Smooth muscle cell (in vitro differentiated cells): ENCODE results near the gene SLITRK1. TPM values are rescaled to one million over a fixed set of nuclear protein-coding genes. Genes with fewer than 3 reads are reported as not detected.

Source experiments
- DNase-seq: peaks from one replicate; lab custom pipeline; 2025; ENCODE audit not compliant: unreplicated experiment; lab: John Stamatoyannopoulos, UW
- H2AFZ ChIP-seq: fragments of 200-600 bp; sonication (generic); 2 replicates; pipeline ENCODE4 v1.6.0; 2016; ENCODE audit warnings: antibody characterized with exemption, low read depth, mild to moderate bottlenecking
- H3F3A ChIP-seq: fragments of 200-600 bp; sonication (generic); 2 replicates; pipeline ENCODE4 v1.6.0; 2017; ENCODE audit warnings: antibody characterized with exemption, low read depth
- H3K27ac ChIP-seq: fragments of 200-600 bp; sonication (generic); 2 replicates; pipeline ENCODE4 v1.5.1; 2016; ENCODE audit warnings: low read depth, mild to moderate bottlenecking
- H3K27me3 ChIP-seq: fragments of 200-600 bp; sonication (generic); 2 replicates; pipeline ENCODE4 v1.6.1; 2016; ENCODE audit warnings: low read depth, mild to moderate bottlenecking
- H3K36me3 ChIP-seq: fragments of 200-600 bp; sonication (generic); 2 replicates; pipeline ENCODE4 v1.5.1; 2016; ENCODE audit warnings: low read depth
- H3K4me1 ChIP-seq: fragments of 200-600 bp; sonication (generic); 2 replicates; pipeline ENCODE4 v1.5.1; 2016; ENCODE audit warnings: low read depth
- H3K4me2 ChIP-seq: fragments of 200-600 bp; sonication (generic); 2 replicates; pipeline ENCODE4 v1.6.0; 2016; ENCODE audit warnings: mild to moderate bottlenecking
- H3K4me3 ChIP-seq: fragments of 200-600 bp; sonication (generic); 2 replicates; pipeline ENCODE4 v1.5.1; 2016; ENCODE audit warnings: mild to moderate bottlenecking
- H3K79me2 ChIP-seq: fragments of 200-600 bp; sonication (generic); 2 replicates; pipeline ENCODE4 v1.6.0; 2016; ENCODE audit warnings: low read depth, mild to moderate bottlenecking
- H3K9ac ChIP-seq: fragments of 200-600 bp; sonication (generic); 2 replicates; pipeline ENCODE4 v1.6.0; 2016; ENCODE audit warnings: low read depth
- H3K9me3 ChIP-seq: fragments of 200-600 bp; sonication (generic); replicated peaks from 2 replicates; pipeline ENCODE4 v1.5.1; 2016; ENCODE audit warnings: low read depth
- H4K20me1 ChIP-seq: fragments of 200-600 bp; sonication (generic); 2 replicates; pipeline ENCODE4 v1.6.0; 2016; ENCODE audit warnings: low read depth
- WGBS: methylation state at CpG from one replicate; pipeline ENCODE4 v1.1.7; 2016; ENCODE audit warnings: low lambda C conversion rate; 5-methylcytosine and 5-hydroxymethylcytosine counted together
- polyA plus RNA-seq: library from polyadenylated mRNA; unstranded; fragments of >200 nt; fragmentation: Nextera tagmentation; extraction: Ambion mirVana; gene quantifications from 2 replicates; pipeline ENCODE4 v1.2.1, GENCODE V29; 2016
- total RNA-seq: library from RNA; depleted of rRNA; stranded (reverse); fragments of >200 nt; gene quantifications from 2 replicates; pipeline ENCODE4 v1.2.3, GENCODE V29; 2014
- TF ChIP-seq, protein P1 (sequence below): fragments of 200-600 bp; sonication (generic); IDR thresholded peaks from 2 replicates; pipeline ENCODE4 v1.5.1; 2017; ENCODE audit warnings: borderline replicate concordance, mild to moderate bottlenecking, antibody characterized with exemption; ENCODE audit not compliant: insufficient read depth, poor library complexity, severe bottlenecking

Gene SLITRK1
- total and polyA plus RNA-seq, 2 experiments from 2014 or later: not detected

DNA sequence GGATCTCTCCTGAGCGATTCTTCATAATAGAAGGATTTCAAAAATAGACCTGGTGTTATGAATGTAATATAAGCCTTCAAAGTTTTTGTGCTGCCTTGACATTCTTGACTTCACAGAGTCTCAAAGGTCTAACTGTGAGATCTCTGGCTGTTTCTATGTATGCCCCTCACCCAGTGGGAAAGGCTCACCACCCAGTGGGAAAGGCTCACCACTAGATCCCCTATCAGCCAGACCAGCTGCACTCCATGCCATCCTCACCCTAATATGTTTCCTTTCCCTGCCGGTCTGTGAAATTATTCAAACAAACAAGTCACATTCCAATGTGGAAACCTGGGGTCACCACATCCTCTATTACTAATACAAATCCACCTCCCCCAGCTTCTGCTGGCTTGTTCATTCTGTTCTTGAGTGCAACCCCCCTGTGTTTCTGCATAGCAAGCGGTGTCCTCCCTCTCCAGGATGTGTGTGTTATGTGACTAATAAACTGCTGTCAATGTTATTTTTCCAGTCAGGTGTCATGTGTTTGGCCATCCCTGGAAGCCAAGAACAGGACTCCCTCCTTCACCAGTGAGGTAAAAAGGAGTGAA is 13.8 kb upstream of the SLITRK1 start:
- Histone ChIP-seq H3K36me3 (no peaks in the 10 kb centered on the region), H3K9me3 (no peaks in the 10 kb centered on the region), H3K4me3 (no peak overlapping the region), H3K79me2 (no peaks in the 10 kb centered on the region), H3K27me3 (no peaks in the 10 kb centered on the region), H3F3A (no peaks in the 10 kb centered on the region), H3K27ac (no peak overlapping the region), H3K4me2 (no peak overlapping the region), H2AFZ (no peak overlapping the region), H3K9ac (no peak overlapping the region), H4K20me1 (no peaks in the 10 kb centered on the region), H3K4me1 (no peaks in the 10 kb centered on the region)
- no peak for DNase-seq
- TF ChIP-seq, protein P1, sequence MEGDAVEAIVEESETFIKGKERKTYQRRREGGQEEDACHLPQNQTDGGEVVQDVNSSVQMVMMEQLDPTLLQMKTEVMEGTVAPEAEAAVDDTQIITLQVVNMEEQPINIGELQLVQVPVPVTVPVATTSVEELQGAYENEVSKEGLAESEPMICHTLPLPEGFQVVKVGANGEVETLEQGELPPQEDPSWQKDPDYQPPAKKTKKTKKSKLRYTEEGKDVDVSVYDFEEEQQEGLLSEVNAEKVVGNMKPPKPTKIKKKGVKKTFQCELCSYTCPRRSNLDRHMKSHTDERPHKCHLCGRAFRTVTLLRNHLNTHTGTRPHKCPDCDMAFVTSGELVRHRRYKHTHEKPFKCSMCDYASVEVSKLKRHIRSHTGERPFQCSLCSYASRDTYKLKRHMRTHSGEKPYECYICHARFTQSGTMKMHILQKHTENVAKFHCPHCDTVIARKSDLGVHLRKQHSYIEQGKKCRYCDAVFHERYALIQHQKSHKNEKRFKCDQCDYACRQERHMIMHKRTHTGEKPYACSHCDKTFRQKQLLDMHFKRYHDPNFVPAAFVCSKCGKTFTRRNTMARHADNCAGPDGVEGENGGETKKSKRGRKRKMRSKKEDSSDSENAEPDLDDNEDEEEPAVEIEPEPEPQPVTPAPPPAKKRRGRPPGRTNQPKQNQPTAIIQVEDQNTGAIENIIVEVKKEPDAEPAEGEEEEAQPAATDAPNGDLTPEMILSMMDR: no peak
- 86% methylated on average over 3 of the region's 3 CpGs for WGBS

DNA sequence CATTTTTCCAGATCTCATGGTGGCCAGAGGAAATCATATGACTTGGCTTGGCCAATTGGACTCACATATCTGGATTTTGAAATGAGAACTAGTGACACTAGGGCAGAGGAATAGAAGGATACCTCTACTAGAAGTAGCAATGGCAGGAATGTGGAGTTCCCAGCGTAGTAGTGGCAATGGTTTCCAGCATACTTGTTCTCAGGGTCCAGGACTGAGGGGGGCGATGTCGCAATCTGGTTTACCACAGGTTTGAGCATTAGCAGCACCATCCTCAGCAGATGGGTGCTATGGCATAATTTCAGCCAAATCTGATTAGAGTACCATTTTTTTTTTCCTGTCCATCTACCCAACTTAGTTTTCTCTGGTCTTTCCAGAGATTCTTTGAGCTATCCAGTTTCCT is 8.1 kb upstream of the SLITRK1 start:
- WGBS: 94% methylated on average over 3 of the region's 3 CpGs
- Histone ChIP-seq H3K27me3 (peaks cover 2% of the 10 kb centered on the region), H3K9ac (no peak overlapping the region)

DNA sequence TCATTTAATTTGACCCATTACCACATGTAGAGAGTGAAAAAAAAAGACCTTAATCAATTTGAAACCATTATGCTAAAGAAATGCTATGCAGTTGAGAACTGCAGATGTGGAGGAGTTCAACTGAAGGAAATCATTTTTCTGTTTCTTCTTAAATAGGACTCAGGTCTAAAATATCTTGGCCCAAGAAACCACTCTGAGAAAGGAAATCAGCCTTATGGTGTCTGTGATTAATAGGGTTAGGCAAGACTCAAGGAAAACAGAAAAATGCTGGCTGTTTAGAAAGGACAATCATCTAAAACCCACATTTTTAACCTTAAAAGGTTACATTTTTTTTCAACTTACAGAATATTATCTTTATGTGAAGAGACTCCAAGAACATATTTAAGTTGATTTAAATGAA is 1.9 kb upstream of the SLITRK1 start:
- TF ChIP-seq, protein P1: no peak
- Histone ChIP-seq H3K36me3 (no peaks in the 10 kb centered on the region), H3F3A (no peaks in the 10 kb centered on the region), H3K4me2 (no peak overlapping the region), H3K4me1 (peaks cover 23% of the 10 kb centered on the region), H2AFZ (no peak overlapping the region), H3K9me3 (no peaks in the 10 kb centered on the region), H3K4me3 (no peak overlapping the region), H3K27ac (no peak overlapping the region), H3K9ac (no peak overlapping the region), H3K27me3 (peaks cover 64% of the 10 kb centered on the region), H3K79me2 (no peaks in the 10 kb centered on the region), H4K20me1 (no peaks in the 10 kb centered on the region)
- DNase-seq: no peak

More for the DNA sequence above, 8.1 kb upstream of the SLITRK1 start:
- no peaks in the 10 kb centered on the region for H4K20me1 ChIP-seq
- H3K79me2 ChIP-seq: no peaks in the 10 kb centered on the region
- no peaks in the 10 kb centered on the region for H3K36me3 ChIP-seq
- no peak overlapping the region for H3K27ac ChIP-seq
- no peak overlapping the region for H3K4me3 ChIP-seq
- no peaks in the 10 kb centered on the region for H3K9me3 ChIP-seq
- no peak overlapping the region for H2AFZ ChIP-seq
- no peak for DNase-seq
- TF ChIP-seq, protein P1: no peak
- H3K4me2 ChIP-seq: no peak overlapping the region
- no peaks in the 10 kb centered on the region for H3F3A ChIP-seq
- H3K4me1 ChIP-seq: no peaks in the 10 kb centered on the region

DNA sequence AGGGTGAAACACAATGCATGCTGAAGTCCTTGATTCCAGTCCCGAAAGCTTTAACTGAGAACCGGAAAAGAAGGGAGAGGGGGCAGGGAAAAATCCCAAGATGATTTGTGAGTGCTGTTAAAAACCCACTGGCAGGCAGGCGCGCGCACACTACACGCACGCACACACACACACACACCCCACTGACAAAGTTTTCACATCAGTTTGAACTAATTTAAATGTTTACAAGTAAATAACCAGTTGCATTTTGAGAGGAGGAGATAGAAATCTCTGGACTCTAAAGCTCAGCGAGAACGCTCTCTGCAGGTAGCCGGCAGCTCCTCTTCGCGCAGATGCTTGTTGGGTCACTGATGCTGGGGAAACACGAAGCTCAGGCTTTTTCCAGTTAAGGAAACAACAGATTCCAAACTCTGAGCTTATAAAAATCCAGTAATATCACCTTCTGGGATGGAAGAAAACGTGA is 818 bp upstream of the SLITRK1 start:
- no peak overlapping the region for H3K4me3 ChIP-seq
- H3F3A ChIP-seq: no peaks in the 10 kb centered on the region
- H3K36me3 ChIP-seq: no peaks in the 10 kb centered on the region
- no peaks in the 10 kb centered on the region for H3K79me2 ChIP-seq
- H3K27ac ChIP-seq: no peak overlapping the region
- H3K9me3 ChIP-seq: no peaks in the 10 kb centered on the region
- no peak for DNase-seq
- peaks cover 75% of the 10 kb centered on the region for H3K27me3 ChIP-seq
- no peaks in the 10 kb centered on the region for H4K20me1 ChIP-seq
- peaks cover 32% of the 10 kb centered on the region for H3K4me1 ChIP-seq
- WGBS: 3% methylated on average over 14 of the region's 14 CpGs
- TF ChIP-seq, protein P1: no peak
- no peak overlapping the region for H3K9ac ChIP-seq
- H2AFZ ChIP-seq: no peak overlapping the region
- H3K4me2 ChIP-seq: no peak overlapping the region
